Retina (tissue), 1 donor: ENCODE data around the gene ATP6V1C2.
"Not testable (repeated sequence)": the region's sequence is repeated elsewhere in the genome, so short reads cannot be mapped to it uniquely, and the experiment has no call there.

Experiments used
- DNase-seq: peaks from one replicate; pipeline ENCODE4 v3.0.0-alpha.2; 2016

The ATP6V1C2 gene

DNA sequence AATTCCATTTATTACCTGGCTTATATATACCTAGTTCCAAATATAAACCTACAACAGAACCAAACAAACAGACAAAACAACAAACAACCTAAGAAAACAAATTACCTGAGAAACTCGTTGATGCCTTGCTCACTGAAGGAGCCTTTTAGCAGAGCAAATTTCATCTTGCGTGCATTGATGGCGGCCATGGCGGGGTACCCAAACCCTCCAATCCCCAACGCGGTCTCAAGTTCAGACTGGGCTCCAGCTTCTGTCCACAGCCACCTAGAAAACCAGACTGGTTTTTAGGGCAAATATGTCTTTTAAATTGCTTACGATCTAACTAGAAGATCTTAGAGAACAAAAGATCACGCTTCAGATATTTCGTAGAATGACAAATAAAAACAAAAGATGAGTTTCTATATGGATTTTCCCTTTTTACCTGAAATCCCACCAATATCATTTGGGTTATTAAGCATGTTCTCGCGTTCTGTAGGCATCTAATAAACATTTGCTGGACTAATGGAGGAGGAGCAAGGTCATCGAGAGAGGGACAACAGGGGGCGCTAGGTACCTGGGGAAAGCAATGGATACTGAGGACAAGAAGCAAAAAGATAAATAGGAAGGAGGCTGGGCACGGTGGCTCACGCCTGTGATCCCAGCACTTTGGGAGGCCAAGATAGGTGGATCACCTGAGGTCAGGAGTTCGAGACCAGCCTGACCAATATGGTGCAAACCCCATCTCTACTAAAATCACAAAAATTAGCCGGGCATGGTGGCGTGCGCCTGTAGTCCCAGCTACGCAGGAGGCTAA is 65.9 kb downstream of the ATP6V1C2 start:
- no peak for DNase-seq

- DNase-seq: no peak
Observed at GRCh38 chr2:10788855-10789254, 67.4 kb downstream of the ATP6V1C2 start.

GRCh38 chr2:10790228-10790973 is 69.0 kb downstream of the ATP6V1C2 start:
- no peak for DNase-seq

DNA sequence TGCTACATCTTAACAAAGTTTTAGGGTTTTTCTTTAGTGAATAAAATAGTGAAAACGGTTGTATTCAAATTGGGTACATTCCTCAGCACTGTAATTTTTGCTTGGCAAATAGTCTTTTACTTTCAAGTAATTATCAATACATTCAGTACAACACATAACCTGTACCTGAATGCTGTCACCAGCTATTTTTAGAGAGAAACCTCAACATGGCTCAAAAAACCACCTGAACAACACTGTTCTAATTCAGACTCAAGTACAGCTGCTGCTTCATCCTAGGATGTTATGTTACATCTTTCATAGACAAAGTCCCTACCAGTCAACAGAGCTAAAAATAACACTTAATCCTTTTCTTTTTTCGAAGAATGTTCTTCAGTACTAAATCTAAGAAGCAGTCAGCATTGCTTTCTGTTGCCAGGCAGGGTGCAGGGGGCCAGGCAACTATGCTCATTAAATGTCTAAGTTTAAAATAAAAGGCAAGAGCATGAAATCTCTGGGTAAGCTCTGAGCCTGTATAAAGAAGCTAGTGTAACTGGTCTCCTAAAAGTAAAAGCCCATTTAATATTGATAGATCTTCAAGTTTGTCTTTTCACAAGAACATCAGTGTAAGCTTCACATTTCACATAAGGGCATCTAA is 70.7 kb downstream of the ATP6V1C2 start:
- DNase-seq: no peak

DNA sequence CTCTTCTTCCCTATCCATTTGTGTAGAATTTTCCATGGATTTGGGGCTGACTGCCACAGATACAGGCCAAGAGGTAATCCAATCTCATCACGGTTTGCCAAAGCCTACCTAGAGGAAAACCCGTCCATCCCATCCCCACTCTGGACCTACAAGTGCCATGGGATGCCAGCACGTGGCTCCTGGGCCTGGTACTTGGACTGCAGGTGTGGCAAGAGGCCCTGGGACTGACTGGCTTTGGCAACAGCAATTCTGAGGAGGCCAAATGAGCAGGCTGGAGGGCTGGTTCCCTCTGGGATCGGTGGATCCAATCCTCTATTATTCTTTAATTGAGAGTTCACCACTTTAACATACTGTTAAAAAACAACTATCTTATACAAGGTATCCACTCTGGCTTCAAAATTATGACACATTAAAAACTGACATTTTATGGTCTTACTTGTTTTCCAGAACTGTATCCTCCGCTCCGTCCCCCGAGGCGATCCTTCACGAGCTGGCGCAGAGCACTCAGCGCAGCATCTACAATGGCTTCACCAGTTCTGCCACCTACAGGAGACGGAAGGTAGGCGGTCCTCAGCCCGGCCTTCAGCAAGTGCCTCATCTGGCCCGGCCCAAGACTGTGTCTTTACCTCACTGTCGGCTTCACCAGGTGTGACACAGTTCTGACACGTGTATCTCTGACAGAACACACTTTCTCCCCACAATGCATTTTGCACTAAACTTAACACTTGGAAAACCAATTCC is 71.4 kb downstream of the ATP6V1C2 start:
- no peak for DNase-seq

- no peak for DNase-seq
Observed at GRCh38 chr2:10793816-10794215, 72.4 kb downstream of the ATP6V1C2 start.

- no peak for DNase-seq
Observed at GRCh38 chr2:10794876-10795275, 73.4 kb downstream of the ATP6V1C2 start.

- DNase-seq: no peak
Observed at GRCh38 chr2:10795508-10796046, 74.1 kb downstream of the ATP6V1C2 start.

- no peak for DNase-seq
Observed at GRCh38 chr2:10796703-10797102, 75.3 kb downstream of the ATP6V1C2 start.

DNA sequence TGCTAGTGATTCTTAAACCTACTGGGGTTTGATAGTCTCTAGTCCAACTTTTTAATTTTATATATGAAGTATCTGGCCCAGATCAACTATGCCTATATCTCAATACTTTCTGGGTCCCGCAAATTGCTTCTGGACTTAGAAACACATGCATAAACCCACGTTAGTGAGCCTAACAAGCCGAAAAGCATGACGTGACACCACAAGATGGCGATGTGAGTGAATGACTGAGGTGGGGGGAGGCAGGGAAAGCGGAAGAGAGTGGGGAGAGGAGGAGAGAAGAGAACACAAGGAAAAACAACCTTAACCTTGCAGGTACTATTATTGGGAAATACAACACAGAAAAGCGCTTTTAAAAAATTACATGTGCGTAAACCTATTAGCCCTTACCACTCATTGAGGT is 77.4 kb downstream of the ATP6V1C2 start:
- no peak for DNase-seq

- no peak for DNase-seq
Observed at GRCh38 chr2:10800163-10800562, 78.7 kb downstream of the ATP6V1C2 start.

- DNase-seq: no peak
Observed at GRCh38 chr2:10802657-10803056, 81.2 kb downstream of the ATP6V1C2 start.

GRCh38 chr2:10805990-10806389 is 84.6 kb downstream of the ATP6V1C2 start:
- DNase-seq: not testable (repeated sequence)

GRCh38 chr2:10806543-10806942 is 85.1 kb downstream of the ATP6V1C2 start:
- no peak for DNase-seq

DNA sequence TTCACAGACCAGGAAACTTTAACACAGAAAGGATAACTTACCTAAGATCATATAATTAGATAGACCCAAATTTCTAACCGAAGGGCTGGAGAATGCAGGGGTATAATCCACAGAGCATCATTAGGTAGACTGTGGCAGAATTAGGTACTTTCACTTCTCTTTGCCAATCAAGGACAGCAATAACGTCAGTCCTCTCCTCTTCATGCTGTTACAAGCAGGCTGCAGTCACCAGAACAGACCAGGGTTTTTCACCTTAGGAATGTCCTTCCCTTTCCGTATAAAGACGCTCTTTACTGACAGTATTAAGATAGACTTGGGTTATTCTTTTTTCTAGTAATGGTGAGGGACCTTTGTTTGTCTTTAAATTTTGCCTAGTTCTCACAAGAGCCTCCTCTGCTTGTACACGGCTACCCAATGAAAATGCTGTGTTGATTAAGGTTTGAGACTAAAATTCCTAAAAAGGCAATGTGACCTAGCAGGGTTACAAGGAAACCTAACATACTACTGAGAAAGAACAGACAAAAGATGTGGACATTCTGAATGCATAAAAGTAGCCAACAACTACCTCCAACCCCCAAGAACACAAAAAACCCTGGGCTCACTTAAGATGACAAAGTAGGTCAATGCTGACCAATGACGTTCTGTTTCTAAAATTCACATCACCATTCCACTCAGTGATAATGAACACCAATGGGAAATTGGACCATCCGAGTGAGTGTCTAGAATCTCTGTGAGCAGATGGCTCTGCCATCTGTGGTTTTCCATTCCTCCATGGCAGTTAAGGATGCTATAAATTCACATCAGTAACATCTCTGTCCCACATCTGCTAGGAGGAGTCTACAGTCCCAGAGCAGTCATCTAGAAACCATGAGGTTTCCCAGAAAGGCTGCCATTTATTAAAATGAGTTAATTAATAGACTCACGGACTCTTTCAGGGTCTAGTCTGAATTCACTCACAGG is 89.1 kb downstream of the ATP6V1C2 start:
- no peak for DNase-seq

GRCh38 chr2:10811517-10811916 is 90.1 kb downstream of the ATP6V1C2 start:
- peak; percentile 46 for DNase-seq

DNA sequence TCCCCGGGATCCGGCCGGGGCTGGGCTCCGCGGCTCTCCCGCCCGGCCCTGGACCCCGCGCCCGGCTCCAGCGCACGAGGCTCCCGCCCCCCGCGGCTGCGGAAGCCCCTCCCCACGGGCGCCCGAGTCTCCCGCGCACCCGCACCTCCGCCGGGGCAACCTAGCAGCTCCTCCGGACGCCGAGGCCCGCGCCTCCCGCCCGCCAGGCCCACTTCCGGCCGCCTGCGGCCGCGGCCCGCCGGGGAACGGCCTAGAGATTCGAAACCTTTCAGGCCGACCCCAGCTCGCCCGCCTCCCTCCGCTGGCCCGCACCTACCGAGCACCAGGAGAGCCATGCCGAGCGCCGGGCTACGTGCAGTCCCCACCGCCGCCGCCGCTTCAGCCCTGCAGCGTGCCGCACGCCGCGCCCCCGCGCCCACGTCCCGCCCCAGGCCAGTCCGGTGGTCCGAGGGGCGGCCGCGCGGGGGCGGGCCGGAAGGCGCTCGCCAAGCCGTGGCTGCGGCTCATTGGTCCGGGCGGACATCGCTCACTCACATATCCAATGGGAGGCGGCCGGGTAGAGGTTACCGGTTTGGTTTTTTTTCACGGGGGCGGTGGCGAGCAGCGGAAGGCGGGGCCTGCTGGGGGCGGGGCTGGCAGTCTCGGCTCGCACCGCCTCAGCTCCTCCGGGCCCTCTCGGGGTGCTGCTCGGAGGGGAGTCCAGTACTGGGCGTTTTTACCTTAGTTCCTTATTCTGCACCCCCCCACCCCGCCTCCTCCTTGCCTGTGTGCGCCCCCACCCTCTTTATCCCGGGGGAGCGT is 91.1 kb downstream of the ATP6V1C2 start, which contains the start of gene PDIA6:
Gene PDIA6, minus strand, starts transcription at position 424 of the 801 bp plus-strand sequence. Its CDS starts 89 bp downstream, at position 335.
- DNase-seq: peak; percentile 94

GRCh38 chr2:10813163-10814138 is 92.0 kb downstream of the ATP6V1C2 start:
- peak; percentile 21 for DNase-seq

DNA sequence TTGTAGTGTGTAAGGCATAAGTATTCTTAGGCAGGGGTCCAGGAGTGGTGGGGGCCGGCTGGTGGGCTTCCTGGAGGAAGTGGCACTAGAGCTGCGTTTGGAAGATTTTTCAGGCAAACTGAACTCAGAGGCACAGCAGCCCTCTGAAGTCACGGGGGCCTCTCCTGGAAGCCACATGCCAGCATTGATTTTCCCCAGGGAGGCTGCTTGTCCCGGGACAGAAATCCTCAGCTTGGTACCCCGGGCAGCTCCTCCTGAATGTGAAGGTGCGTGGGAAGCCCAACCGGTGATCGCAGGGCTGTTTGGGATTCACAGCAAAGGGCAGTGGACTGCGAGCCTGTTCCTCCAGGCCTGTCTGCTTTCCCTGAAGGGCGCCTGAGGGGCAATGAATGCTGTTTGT is 92.7 kb downstream of the ATP6V1C2 start:
- DNase-seq: no peak
